ENCODE results near the gene ATP6V0A1.
"Not testable (repeated sequence)": the region's sequence is repeated elsewhere in the genome, so short reads cannot be mapped to it uniquely, and the experiment has no call there.

ATP6V0A1 gene

GRCh38 chr17:42547698-42548069 lies 89.0 kb downstream of the ATP6V0A1 start:
- Histone ChIP-seq H3K36me3 (peaks cover 11 to 34% (median 22%) of the 10 kb centered on the region in 3 donors), H3K9me3 (no peaks in the 10 kb centered on the region), H3K4me1 (peaks cover 0 to 14% (median 1%) of the 10 kb centered on the region in 4 donors), H3K4me3 (no peak overlapping the region), H3K27me3 (no peaks in the 10 kb centered on the region), H3K27ac (no peak overlapping the region)
- DNase-seq, result no peak
- no peak for TF ChIP-seq CTCF (IDR thresholded peaks at IDR 0.05)
- intact Hi-C loops (cut with DNase I; ENCODE audit: low total_unique reads), result no loop called here

- H3K27ac ChIP-seq, result no peak overlapping the region
- H3K4me1 ChIP-seq, result peaks cover 0 to 20% (median 6%) of the 10 kb centered on the region in 4 donors
- H3K36me3 ChIP-seq, result peaks cover 5 to 28% (median 16%) of the 10 kb centered on the region in 3 donors
- DNase-seq, result no peak
- H3K4me3 ChIP-seq, result no peak overlapping the region
- no peak for TF ChIP-seq CTCF (IDR thresholded peaks at IDR 0.05)
- H3K9me3 ChIP-seq, result no peaks in the 10 kb centered on the region
- intact Hi-C loops (cut with DNase I; ENCODE audit: low total_unique reads), result no loop called here
- no peaks in the 10 kb centered on the region for H3K27me3 ChIP-seq
Measured at GRCh38 chr17:42548070-42548837, 89.6 kb downstream of the ATP6V0A1 start.

- DNase-seq, result no peak
- no peak for TF ChIP-seq CTCF (IDR thresholded peaks at IDR 0.05)
- H3K4me1 ChIP-seq, result peaks cover 0 to 29% (median 15%) of the 10 kb centered on the region in 4 donors
- no peak overlapping the region for H3K4me3 ChIP-seq
- H3K27ac ChIP-seq, result no peak overlapping the region
- H3K27me3 ChIP-seq, result no peaks in the 10 kb centered on the region
- H3K9me3 ChIP-seq, result no peaks in the 10 kb centered on the region
- intact Hi-C loops (cut with DNase I; ENCODE audit: low total_unique reads), result no loop called here
- peaks cover 0 to 19% (median 7%) of the 10 kb centered on the region in 3 donors for H3K36me3 ChIP-seq
Measured at GRCh38 chr17:42548993-42549755, 90.5 kb downstream of the ATP6V0A1 start.

GRCh38 chr17:42552736-42553135 lies 94.1 kb downstream of the ATP6V0A1 start, which contains the start of gene HSD17B1:
TSS of gene HSD17B1 (plus strand) at chr17:42552923. CDS start at chr17:42552934, 11 bp downstream.
- H3K27ac ChIP-seq, result peak within 1 kb of the TSS; percentile 83 to 93
- H3K4me1 ChIP-seq, result peaks cover 0 to 44% (median 23%) of the 10 kb centered on the region in 4 donors
- intact Hi-C loops (cut with DNase I; ENCODE audit: low total_unique reads); H3K9me3 ChIP-seq; H3K36me3 ChIP-seq; H3K27me3 ChIP-seq; DNase-seq: not testable (repeated sequence)
- peak within 1 kb of the TSS; percentile 70 to 92 for H3K4me3 ChIP-seq

GRCh38 chr17:42553161-42553818 lies 94.6 kb downstream of the ATP6V0A1 start:
- intact Hi-C loops (cut with DNase I; ENCODE audit: low total_unique reads), result no loop called here
- Histone ChIP-seq H3K36me3 (peaks cover 0 to 2% (median 0%) of the 10 kb centered on the region in 3 donors), H3K9me3 (no peaks in the 10 kb centered on the region), H3K4me3 (peak overlapping the region; percentile 70 to 92), H3K27me3 (no peaks in the 10 kb centered on the region), H3K4me1 (peaks cover 0 to 38% (median 23%) of the 10 kb centered on the region in 4 donors), H3K27ac (peak overlapping the region; percentile 83 to 93)
- TF ChIP-seq CTCF (IDR thresholded peaks at IDR 0.05), result no peak
- no peak for DNase-seq

All from tibial artery (tissue), 4 donors.